Tibial nerve (tissue), 4 donors: ENCODE results near the gene LRRC75A.

Experiments
- EP300 ChIP-seq, 2 donors: sonication (generic); formaldehyde crosslinking; IDR thresholded peaks; one replicate each; pipeline ENCODE4 v1.6.1; 2017; ENCODE audit warnings: antibody characterized with exemption in 2 of 2, mild to moderate bottlenecking in 1 of 2
- POLR2A ChIP-seq, 2 donors: fragments of 450-650 bp; IDR thresholded peaks; one replicate each; pipeline ENCODE4 v1.6.1; 2017; ENCODE audit warnings: antibody characterized with exemption in 2 of 2, mild to moderate bottlenecking in 2 of 2, moderate library complexity in 2 of 2
- TF ChIP-seq, protein P1 (sequence below), 5 experiments: fragments of 200-600 bp in 3 of 5; fragments of 450-650 bp in 2 of 5; sonication (generic) in 3 of 5; IDR thresholded peaks; one replicate each; pipeline ENCODE4 v1.5.1; 2016 to 2019; ENCODE audit warnings: antibody characterized with exemption in 5 of 5, mild to moderate bottlenecking in 3 of 5, moderate library complexity in 2 of 5

DNA sequence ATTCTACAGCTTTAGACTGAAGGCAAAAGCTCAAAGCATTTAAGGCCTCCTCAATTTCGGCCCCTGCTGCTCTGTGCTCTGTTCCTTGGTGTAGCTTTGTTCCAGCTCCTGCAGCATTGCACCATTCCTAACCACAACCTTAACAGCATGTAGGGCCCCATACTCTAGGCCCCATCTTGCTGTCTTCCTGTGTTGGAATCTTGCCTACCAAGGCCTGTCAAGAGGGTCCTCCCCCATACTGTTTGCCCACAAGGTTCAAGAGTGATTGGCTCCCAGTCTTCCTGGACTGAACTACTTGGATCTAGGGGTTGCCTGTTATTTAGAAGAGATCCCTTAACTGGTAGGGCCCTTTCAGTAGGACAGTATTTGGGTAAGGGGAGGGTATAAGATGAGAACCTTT lies 49.9 kb downstream of the LRRC75A start:
- TF ChIP-seq, protein P1, sequence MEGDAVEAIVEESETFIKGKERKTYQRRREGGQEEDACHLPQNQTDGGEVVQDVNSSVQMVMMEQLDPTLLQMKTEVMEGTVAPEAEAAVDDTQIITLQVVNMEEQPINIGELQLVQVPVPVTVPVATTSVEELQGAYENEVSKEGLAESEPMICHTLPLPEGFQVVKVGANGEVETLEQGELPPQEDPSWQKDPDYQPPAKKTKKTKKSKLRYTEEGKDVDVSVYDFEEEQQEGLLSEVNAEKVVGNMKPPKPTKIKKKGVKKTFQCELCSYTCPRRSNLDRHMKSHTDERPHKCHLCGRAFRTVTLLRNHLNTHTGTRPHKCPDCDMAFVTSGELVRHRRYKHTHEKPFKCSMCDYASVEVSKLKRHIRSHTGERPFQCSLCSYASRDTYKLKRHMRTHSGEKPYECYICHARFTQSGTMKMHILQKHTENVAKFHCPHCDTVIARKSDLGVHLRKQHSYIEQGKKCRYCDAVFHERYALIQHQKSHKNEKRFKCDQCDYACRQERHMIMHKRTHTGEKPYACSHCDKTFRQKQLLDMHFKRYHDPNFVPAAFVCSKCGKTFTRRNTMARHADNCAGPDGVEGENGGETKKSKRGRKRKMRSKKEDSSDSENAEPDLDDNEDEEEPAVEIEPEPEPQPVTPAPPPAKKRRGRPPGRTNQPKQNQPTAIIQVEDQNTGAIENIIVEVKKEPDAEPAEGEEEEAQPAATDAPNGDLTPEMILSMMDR (IDR thresholded peaks at IDR 0.05) = no peak
- TF ChIP-seq POLR2A (IDR thresholded peaks at IDR 0.05) (no peak), EP300 (IDR thresholded peaks at IDR 0.05) (no peak)
